ENCODE data around the gene SV2B. TPM values are rescaled to one million over a fixed set of nuclear protein-coding genes. Genes with fewer than 3 reads are reported as not detected.

Gene SV2B
- total and polyA plus RNA-seq, 9 of the 15 experiments (the other 6 are each of a cell fraction or from before 2014, with no cell fraction given), result 0.01 to 0.25 (median 0.11) TPM

DNA sequence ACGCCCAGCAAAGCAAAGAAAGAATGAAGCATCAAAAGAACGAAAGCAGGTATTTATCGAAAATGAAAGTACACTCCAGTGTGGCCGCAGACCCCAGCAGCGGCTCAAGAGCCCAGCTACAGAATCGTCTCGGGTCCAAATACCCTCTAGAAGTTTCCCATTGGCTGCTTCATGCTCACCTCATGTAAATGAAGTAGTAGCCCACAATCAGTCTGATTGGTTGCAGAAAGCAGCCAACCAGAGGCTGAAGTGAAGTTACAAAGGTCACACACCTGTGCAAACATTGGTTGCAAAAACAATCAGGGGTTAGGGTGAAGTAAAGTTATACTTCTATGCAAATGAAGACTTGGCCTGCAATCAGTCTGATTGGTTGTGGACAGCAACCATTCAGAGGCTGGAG, 32.0 kb downstream of the SV2B start:
- no TSS peak for BruUV-seq (replicated peaks)
- ChIA-PET POLR2A (no interaction called here), CTCF (ENCODE audit: low intra/inter-chr PET ratio) (no interaction called here)
- DNase-seq (ENCODE audit: extremely low read depth in 1 of 4, low spot score in 3 of 4) (no peak), FAIRE-seq (no peak), ATAC-seq (no peak)
- Histone ChIP-seq H3K4me1 (replicated peaks in 1 of 2; ENCODE audit: control insufficient read depth in 2 of 2, insufficient read depth in 2 of 2, low read length in 2 of 2) (no peaks in the 10 kb centered on the region), H3K4me2 (ENCODE audit: insufficient read depth, low read length) (no peak overlapping the region), H3K27me3 (ENCODE audit: control insufficient read depth in 2 of 2, insufficient read depth in 2 of 2, low read length in 2 of 2) (peaks cover 23 to 48% of the 10 kb centered on the region in 2 experiments), H3K9me1 (ENCODE audit: control insufficient read depth, insufficient read depth, low read length) (no peaks in the 10 kb centered on the region), H2AFZ (ENCODE audit: low read depth, low read length) (no peak overlapping the region), H3K36me3 (ENCODE audit: control insufficient read depth, insufficient read depth, low read length) (no peaks in the 10 kb centered on the region), H3K9ac (ENCODE audit: insufficient read depth in 1 of 2, low read depth in 2 of 2, low read length in 2 of 2) (no peak overlapping the region), H3K79me2 (ENCODE audit: control insufficient read depth, insufficient read depth, low read length) (no peaks in the 10 kb centered on the region), H3K9me3 (replicated peaks; ENCODE audit: control insufficient read depth, insufficient read depth, low read depth, low read length) (no peaks in the 10 kb centered on the region), H4K20me1 (replicated peaks; ENCODE audit: control insufficient read depth, insufficient read depth, low read length) (no peaks in the 10 kb centered on the region), H3K4me3 (no peak overlapping the region), H3K27ac (ENCODE audit: extremely low read depth, low read depth, low read length) (no peak overlapping the region)
- 3% methylated on average over 7 of the region's 7 CpGs for whole genome bisulfite sequencing (ENCODE audit: insufficient coverage, low coverage, missing lambda C conversion rate)
- TF ChIP-seq IRF2 (CRISPR knock-in tag; IDR thresholded peaks at IDR 0.05) (no peak), FOXJ2 (tag; IDR thresholded peaks at IDR 0.05) (no peak), CREM (IDR thresholded peaks at IDR 0.05; ENCODE audit: low read depth) (no peak), CBFB (CRISPR knock-in tag; IDR thresholded peaks at IDR 0.05) (no peak), MAFG (tag; conservative IDR thresholded peaks at IDR 0.05) (no peak), PRMT5 (CRISPR knock-in tag; IDR thresholded peaks at IDR 0.05) (no peak), PHF8 (IDR thresholded peaks at IDR 0.05; ENCODE audit: borderline replicate concordance, low read length) (no peak), JUND (IDR thresholded peaks at IDR 0.05; ENCODE audit: borderline replicate concordance, low read depth, low read length) (no peak), JUND (tag; IDR thresholded peaks at IDR 0.05; ENCODE audit: borderline replicate concordance, low read depth, low read length) (no peak), DDX20 (tag; IDR thresholded peaks at IDR 0.05; ENCODE audit: low read depth) (no peak), TAF15 (IDR thresholded peaks at IDR 0.05; ENCODE audit: low read depth, low read length) (no peak), ETV6 (IDR thresholded peaks at IDR 0.05; ENCODE audit: borderline replicate concordance in 1 of 2, low read depth in 2 of 2, low read length in 1 of 2) (no peak), ETV6 (CRISPR knock-in tag; IDR thresholded peaks at IDR 0.05; ENCODE audit: borderline replicate concordance) (no peak), ARID1B (IDR thresholded peaks at IDR 0.05) (no peak), CEBPG (CRISPR knock-in tag; IDR thresholded peaks at IDR 0.05) (no peak), CEBPG (tag; conservative IDR thresholded peaks at IDR 0.05 in 1 of 2, IDR thresholded peaks at IDR 0.05 in 1 of 2) (no peak), NR4A1 (CRISPR knock-in tag; IDR thresholded peaks at IDR 0.05) (no peak), NR4A1 (tag; IDR thresholded peaks at IDR 0.05) (no peak)
- TF ChIP-seq, protein P1, sequence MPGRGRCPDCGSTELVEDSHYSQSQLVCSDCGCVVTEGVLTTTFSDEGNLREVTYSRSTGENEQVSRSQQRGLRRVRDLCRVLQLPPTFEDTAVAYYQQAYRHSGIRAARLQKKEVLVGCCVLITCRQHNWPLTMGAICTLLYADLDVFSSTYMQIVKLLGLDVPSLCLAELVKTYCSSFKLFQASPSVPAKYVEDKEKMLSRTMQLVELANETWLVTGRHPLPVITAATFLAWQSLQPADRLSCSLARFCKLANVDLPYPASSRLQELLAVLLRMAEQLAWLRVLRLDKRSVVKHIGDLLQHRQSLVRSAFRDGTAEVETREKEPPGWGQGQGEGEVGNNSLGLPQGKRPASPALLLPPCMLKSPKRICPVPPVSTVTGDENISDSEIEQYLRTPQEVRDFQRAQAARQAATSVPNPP (IDR thresholded peaks at IDR 0.05; ENCODE audit: borderline replicate concordance, insufficient read depth, insufficient read length), result no peak
- TF ChIP-seq, protein P2, sequence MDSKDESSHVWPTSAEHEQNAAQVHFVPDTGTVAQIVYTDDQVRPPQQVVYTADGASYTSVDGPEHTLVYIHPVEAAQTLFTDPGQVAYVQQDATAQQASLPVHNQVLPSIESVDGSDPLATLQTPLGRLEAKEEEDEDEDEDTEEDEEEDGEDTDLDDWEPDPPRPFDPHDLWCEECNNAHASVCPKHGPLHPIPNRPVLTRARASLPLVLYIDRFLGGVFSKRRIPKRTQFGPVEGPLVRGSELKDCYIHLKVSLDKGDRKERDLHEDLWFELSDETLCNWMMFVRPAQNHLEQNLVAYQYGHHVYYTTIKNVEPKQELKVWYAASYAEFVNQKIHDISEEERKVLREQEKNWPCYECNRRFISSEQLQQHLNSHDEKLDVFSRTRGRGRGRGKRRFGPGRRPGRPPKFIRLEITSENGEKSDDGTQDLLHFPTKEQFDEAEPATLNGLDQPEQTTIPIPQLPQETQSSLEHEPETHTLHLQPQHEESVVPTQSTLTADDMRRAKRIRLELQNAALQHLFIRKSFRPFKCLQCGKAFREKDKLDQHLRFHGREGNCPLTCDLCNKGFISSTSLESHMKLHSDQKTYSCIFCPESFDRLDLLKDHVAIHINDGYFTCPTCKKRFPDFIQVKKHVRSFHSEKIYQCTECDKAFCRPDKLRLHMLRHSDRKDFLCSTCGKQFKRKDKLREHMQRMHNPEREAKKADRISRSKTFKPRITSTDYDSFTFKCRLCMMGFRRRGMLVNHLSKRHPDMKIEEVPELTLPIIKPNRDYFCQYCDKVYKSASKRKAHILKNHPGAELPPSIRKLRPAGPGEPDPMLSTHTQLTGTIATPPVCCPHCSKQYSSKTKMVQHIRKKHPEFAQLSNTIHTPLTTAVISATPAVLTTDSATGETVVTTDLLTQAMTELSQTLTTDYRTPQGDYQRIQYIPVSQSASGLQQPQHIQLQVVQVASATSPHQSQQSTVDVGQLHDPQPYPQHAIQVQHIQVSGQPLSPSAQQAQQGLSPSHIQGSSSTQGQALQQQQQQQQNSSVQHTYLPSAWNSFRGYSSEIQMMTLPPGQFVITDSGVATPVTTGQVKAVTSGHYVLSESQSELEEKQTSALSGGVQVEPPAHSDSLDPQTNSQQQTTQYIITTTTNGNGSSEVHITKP (IDR thresholded peaks at IDR 0.05; ENCODE audit: partially characterized antibody), result no peak
- intact Hi-C loops (cut with micrococcal nuclease), result no loop called here
- in situ Hi-C loops (cut with MboI), result no loop called here

Measured in K562 (cell line).